Natural killer cell (primary cell): ENCODE results near the gene FZD4. TPM values are rescaled to one million over a fixed set of nuclear protein-coding genes. Genes with fewer than 3 reads are reported as not detected.
A peak's percentile ranks its signal among the peaks of the same experiment; 100 is the strongest.
"Not testable (repeated sequence)": the region's sequence is repeated elsewhere in the genome, so short reads cannot be mapped to it uniquely, and the experiment has no call there.

Experiments
- ATAC-seq, 3 donors: fragments of 150-1000 bp in 2 of 3; fragments of 200-7000 bp in 1 of 3; cut with Tn5 transposase; 1 replicate in 1 of 3; 2 replicates in 2 of 3; pipeline ENCODE4 v1.10.0; 2021; ENCODE audit warnings: mild to moderate bottlenecking in 2 of 3, moderate library complexity in 2 of 3
- DNase-seq, 2 donors: peaks; one replicate each; pipeline versions ENCODE4 v3.0.0 to v3.0.0-alpha.2; 2013 to 2021; ENCODE audit warnings: mixed read lengths in 1 of 2
- H3K27ac ChIP-seq: one replicate; pipeline ENCODE4 v1.5.1; 2013; ENCODE audit warnings: mild to moderate bottlenecking, low read length
- H3K27me3 ChIP-seq: one replicate; pipeline ENCODE4 v1.6.1; 2013; ENCODE audit warnings: low read length; ENCODE audit not compliant: control insufficient read depth, insufficient read depth
- H3K36me3 ChIP-seq: one replicate; pipeline ENCODE4 v1.6.1; 2013; ENCODE audit warnings: low read length; ENCODE audit not compliant: control insufficient read depth, insufficient read depth
- H3K4me1 ChIP-seq: one replicate; pipeline ENCODE4 v1.6.1; 2013; ENCODE audit warnings: low read length; ENCODE audit not compliant: control insufficient read depth, insufficient read depth
- H3K4me3 ChIP-seq: one replicate; pipeline ENCODE4 v1.5.1; 2013; ENCODE audit warnings: low read length
- H3K9me3 ChIP-seq: one replicate; pipeline ENCODE4 v1.6.1; 2013; ENCODE audit warnings: low read length; ENCODE audit not compliant: control insufficient read depth, insufficient read depth
- H3K27ac Mint-ChIP-seq, 2 donors: one replicate each; pipeline ENCODE4 v1.8.0; 2022; ENCODE audit warnings: mild to moderate bottlenecking in 2 of 2, mixed read lengths in 2 of 2, moderate library complexity in 1 of 2
- H3K27me3 Mint-ChIP-seq, 2 donors: one replicate each; pipeline ENCODE4 v1.8.0; 2022; ENCODE audit warnings: low read depth in 2 of 2, mixed read lengths in 2 of 2
- H3K36me3 Mint-ChIP-seq: one replicate; pipeline ENCODE4 v1.8.0; 2022; ENCODE audit warnings: mixed read lengths
- H3K4me1 Mint-ChIP-seq, 2 donors: one replicate each; pipeline ENCODE4 v1.8.0; 2022; ENCODE audit warnings: mixed read lengths in 2 of 2
- H3K4me3 Mint-ChIP-seq: one replicate; pipeline ENCODE4 v1.8.0; 2022; ENCODE audit warnings: mild to moderate bottlenecking, moderate library complexity, mixed read lengths
- H3K9me3 Mint-ChIP-seq, 2 donors: one replicate each; pipeline ENCODE4 v1.8.0; 2022; ENCODE audit warnings: mixed read lengths in 2 of 2
- WGBS: methylation state at CpG from one replicate; pipeline ENCODE4 v1.1.7; 2013; ENCODE audit warnings: missing lambda C conversion rate; ENCODE audit not compliant: insufficient coverage; 5-methylcytosine and 5-hydroxymethylcytosine counted together
- intact Hi-C: fragments of 100-400 bp; cut with micrococcal nuclease; formaldehyde crosslinking; loops from one replicate; pipeline ENCODE4 v1.14.2; 2022
- total RNA-seq, 4 donors: library from RNA; stranded (reverse); fragments of 120-200 nt in 1 of 4; gene quantifications; one replicate each; pipeline versions ENCODE4 v1.2.3 to v1.2.4, GENCODE V29; 2013 to 2022
- TF ChIP-seq, protein P1 (sequence below): fragments of 200-600 bp; IDR thresholded peaks from one replicate; pipeline ENCODE4 v1.8.0; 2022; ENCODE audit warnings: antibody characterized with exemption

Gene FZD4
- total RNA-seq, 3 donors from 2014 or later (not counting 1 experiment from before 2014, with no cell fraction given), result 0.02 to 0.11 (median 0.05) TPM

DNA sequence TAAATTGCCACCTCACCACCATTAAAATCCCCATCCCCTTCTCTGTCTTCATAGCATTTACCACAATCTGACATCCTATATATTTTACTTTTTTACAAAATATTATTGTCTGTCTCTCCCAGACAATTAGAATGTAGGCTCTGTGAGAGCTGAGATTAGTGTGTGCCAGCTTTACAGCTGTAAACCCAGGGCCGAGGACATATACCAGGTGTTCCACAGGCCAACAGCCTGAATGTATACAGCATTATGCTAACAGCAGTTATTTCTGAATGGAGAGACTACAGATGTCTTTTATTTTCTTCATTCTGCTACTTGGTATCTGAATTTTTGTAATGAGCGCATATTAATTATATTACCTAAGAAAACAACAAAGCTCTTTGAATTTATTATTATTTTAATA, 36.7 kb downstream of the FZD4 start:
- intact Hi-C loops, result loop anchor here (2.0 kb wide), 1 partner anchor 462 kb away; no protein-coding TSS in a partner anchor
- no peaks in the 10 kb centered on the region for H3K9me3 ChIP-seq
- TF ChIP-seq, protein P1, sequence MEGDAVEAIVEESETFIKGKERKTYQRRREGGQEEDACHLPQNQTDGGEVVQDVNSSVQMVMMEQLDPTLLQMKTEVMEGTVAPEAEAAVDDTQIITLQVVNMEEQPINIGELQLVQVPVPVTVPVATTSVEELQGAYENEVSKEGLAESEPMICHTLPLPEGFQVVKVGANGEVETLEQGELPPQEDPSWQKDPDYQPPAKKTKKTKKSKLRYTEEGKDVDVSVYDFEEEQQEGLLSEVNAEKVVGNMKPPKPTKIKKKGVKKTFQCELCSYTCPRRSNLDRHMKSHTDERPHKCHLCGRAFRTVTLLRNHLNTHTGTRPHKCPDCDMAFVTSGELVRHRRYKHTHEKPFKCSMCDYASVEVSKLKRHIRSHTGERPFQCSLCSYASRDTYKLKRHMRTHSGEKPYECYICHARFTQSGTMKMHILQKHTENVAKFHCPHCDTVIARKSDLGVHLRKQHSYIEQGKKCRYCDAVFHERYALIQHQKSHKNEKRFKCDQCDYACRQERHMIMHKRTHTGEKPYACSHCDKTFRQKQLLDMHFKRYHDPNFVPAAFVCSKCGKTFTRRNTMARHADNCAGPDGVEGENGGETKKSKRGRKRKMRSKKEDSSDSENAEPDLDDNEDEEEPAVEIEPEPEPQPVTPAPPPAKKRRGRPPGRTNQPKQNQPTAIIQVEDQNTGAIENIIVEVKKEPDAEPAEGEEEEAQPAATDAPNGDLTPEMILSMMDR, result no peak
- no peaks in the 10 kb centered on the region for H3K27me3 ChIP-seq
- H3K36me3 Mint-ChIP-seq, result no peaks in the 10 kb centered on the region
- no peaks in the 10 kb centered on the region for H3K27me3 Mint-ChIP-seq
- H3K36me3 ChIP-seq, result no peaks in the 10 kb centered on the region
- WGBS, result 87% methylated on average over 1 of the region's 2 CpGs
- no peak overlapping the region for H3K27ac Mint-ChIP-seq
- H3K4me1 ChIP-seq, result peaks cover 8% of the 10 kb centered on the region
- H3K4me3 ChIP-seq, result no peak overlapping the region
- H3K4me3 Mint-ChIP-seq, result no peak overlapping the region
- no peaks in the 10 kb centered on the region for H3K9me3 Mint-ChIP-seq
- no peak for DNase-seq
- H3K4me1 Mint-ChIP-seq, result peaks cover 20 to 28% of the 10 kb centered on the region in 2 donors
- H3K27ac ChIP-seq, result no peak overlapping the region
- no peak for ATAC-seq

DNA sequence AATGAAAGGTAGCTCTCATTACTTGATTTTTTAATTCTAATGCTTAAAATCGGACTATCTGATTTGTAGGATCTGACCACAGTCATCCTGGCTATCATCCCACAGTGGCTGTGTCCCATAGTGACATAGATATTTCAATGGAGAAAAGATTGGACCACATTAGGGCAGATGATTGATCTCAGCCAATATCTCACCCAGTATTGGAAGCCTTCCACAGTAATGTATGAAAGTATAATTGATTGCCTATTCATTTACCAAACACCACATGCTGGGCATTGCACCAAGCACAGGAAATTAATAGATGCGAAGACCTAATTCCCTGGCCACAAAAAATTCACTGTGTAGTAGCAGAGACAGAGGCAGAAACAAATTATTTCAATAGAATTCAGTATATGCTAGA, 37.6 kb downstream of the FZD4 start:
- Mint-ChIP-seq H3K27me3 (no peaks in the 10 kb centered on the region), H3K36me3 (no peaks in the 10 kb centered on the region), H3K4me3 (no peak overlapping the region), H3K27ac (no peak overlapping the region), H3K9me3 (no peaks in the 10 kb centered on the region), H3K4me1 (peaks cover 20 to 30% of the 10 kb centered on the region in 2 donors)
- Histone ChIP-seq H3K4me3 (no peak overlapping the region), H3K27me3 (no peaks in the 10 kb centered on the region), H3K27ac (no peak overlapping the region), H3K9me3 (no peaks in the 10 kb centered on the region), H3K4me1 (peaks cover 8% of the 10 kb centered on the region), H3K36me3 (no peaks in the 10 kb centered on the region)
- TF ChIP-seq, protein P1, result no peak
- DNase-seq (no peak), ATAC-seq (no peak)
- intact Hi-C loops, result no loop called here
- 100% methylated on average over 1 of the region's 2 CpGs for WGBS

DNA sequence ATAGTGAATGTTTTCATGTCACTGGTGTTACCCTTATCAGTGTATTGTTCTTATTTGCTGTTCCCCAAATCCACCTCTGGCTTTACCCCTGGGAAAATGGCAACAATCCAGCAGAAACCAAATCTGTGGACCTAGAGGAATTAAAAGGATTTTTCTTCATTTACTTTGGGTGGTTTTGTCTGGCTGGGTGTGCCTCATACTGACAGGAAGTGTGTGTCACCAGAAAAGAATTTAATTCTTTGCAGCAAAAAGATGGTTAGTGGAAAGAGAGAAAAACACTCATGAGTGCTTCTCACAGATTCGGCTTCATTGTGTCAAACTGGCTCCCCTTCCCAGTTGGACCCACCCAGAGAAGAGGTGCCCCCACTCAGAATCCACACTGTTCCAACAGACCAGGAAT, 38.9 kb downstream of the FZD4 start:
- H3K27ac Mint-ChIP-seq, result peak overlapping the region; percentile 51 to 61
- ATAC-seq, result peak in 1 of 3 donors; percentile 38
- no peaks in the 10 kb centered on the region for H3K36me3 Mint-ChIP-seq
- H3K36me3 ChIP-seq, result no peaks in the 10 kb centered on the region
- peaks cover 20 to 30% of the 10 kb centered on the region in 2 donors for H3K4me1 Mint-ChIP-seq
- no peaks in the 10 kb centered on the region for H3K27me3 Mint-ChIP-seq
- H3K4me3 Mint-ChIP-seq, result peak overlapping the region; percentile 30
- H3K9me3 Mint-ChIP-seq, result peaks cover 0 to 3% of the 10 kb centered on the region in 2 donors
- intact Hi-C loops, result no loop called here
- no peaks in the 10 kb centered on the region for H3K27me3 ChIP-seq
- DNase-seq, result no peak
- H3K4me3 ChIP-seq, result no peak overlapping the region
- TF ChIP-seq, protein P1, result no peak
- WGBS, result 0% methylated on average over 1 of the region's 1 CpG
- peaks cover 8% of the 10 kb centered on the region for H3K4me1 ChIP-seq
- no peaks in the 10 kb centered on the region for H3K9me3 ChIP-seq
- H3K27ac ChIP-seq, result no peak overlapping the region

DNA sequence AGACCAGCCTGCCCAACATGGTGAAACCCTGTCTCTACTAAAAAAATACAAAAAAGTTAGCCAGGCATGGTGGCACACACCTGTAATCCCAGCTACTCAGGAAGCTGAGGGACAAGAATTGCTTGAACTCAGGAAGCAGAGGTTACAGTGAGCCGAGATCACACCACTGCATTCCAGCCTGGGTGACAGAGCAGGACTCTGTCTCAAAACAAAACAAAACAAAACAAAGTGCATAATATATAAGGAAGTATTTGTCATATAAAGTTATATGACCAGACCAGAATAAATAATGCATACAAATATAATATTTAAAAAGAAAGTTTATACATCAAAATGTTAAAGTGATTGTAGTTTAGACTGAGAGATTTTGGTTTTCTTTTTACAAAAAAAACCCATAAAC, 39.3 kb downstream of the FZD4 start:
- H3K9me3 ChIP-seq, ATAC-seq, H3K9me3 Mint-ChIP-seq, intact Hi-C loops, H3K27me3 ChIP-seq, H3K36me3 Mint-ChIP-seq, H3K27me3 Mint-ChIP-seq, H3K4me3 Mint-ChIP-seq, H3K4me1 ChIP-seq, H3K4me3 ChIP-seq, H3K36me3 ChIP-seq, H3K27ac ChIP-seq, DNase-seq: not testable (repeated sequence)
- Mint-ChIP-seq H3K4me1 (peaks cover 20 to 30% of the 10 kb centered on the region in 2 donors), H3K27ac (peak overlapping the region; percentile 51 to 61)
- WGBS, result no CpG with 5 or more reads among the region's 1 CpG
